Neutrophil (primary cell): ENCODE data around the gene GAREM1.

ENCODE experiments used
- H3K27ac ChIP-seq: fragments of 200-600 bp; sonication (generic); 2 replicates; pipeline ENCODE4 v1.5.1; 2016; ENCODE audit warnings: mild to moderate bottlenecking, moderate library complexity
- H3K27me3 ChIP-seq: fragments of 200-600 bp; sonication (generic); 2 replicates; pipeline ENCODE4 v1.6.0; 2016; ENCODE audit warnings: mild to moderate bottlenecking
- H3K36me3 ChIP-seq: fragments of 200-600 bp; sonication (generic); 2 replicates; pipeline ENCODE4 v1.5.1; 2017
- H3K4me1 ChIP-seq, 2 experiments: fragments of 200-600 bp in 1 of 2; sonication (generic) in 1 of 2; 1 replicate in 1 of 2; 2 replicates in 1 of 2; pipeline versions ENCODE4 v1.5.1 to v1.6.1; 2013 to 2016; ENCODE audit warnings: low read depth in 1 of 2, low read length in 1 of 2, mild to moderate bottlenecking in 1 of 2, moderate library complexity in 1 of 2; ENCODE audit not compliant: control insufficient read depth in 1 of 2, insufficient read depth in 1 of 2
- H3K4me3 ChIP-seq, 2 experiments: fragments of 200-600 bp in 1 of 2; sonication (generic) in 1 of 2; 1 replicate in 1 of 2; 2 replicates in 1 of 2; pipeline ENCODE4 v1.5.1; 2013 to 2016; ENCODE audit warnings: low read depth in 1 of 2, low read length in 1 of 2, mild to moderate bottlenecking in 1 of 2, moderate library complexity in 1 of 2
- H3K9me3 ChIP-seq: fragments of 200-600 bp; sonication (generic); 2 replicates; pipeline ENCODE4 v1.5.1; 2016
- TF ChIP-seq, protein P1 (sequence below): fragments of 200-600 bp; sonication (generic); IDR thresholded peaks from 2 replicates; pipeline ENCODE4 v1.5.1; 2016; ENCODE audit warnings: antibody characterized with exemption

Gene GAREM1

GRCh38 chr18:32337347-32337746, 133.3 kb downstream of the GAREM1 start:
- Histone ChIP-seq H3K27ac (no peak overlapping the region), H3K9me3 (no peaks in the 10 kb centered on the region), H3K4me1 (no peaks in the 10 kb centered on the region), H3K27me3 (peaks cover 6% of the 10 kb centered on the region), H3K4me3 (no peak overlapping the region), H3K36me3 (no peaks in the 10 kb centered on the region)
- TF ChIP-seq, protein P1, sequence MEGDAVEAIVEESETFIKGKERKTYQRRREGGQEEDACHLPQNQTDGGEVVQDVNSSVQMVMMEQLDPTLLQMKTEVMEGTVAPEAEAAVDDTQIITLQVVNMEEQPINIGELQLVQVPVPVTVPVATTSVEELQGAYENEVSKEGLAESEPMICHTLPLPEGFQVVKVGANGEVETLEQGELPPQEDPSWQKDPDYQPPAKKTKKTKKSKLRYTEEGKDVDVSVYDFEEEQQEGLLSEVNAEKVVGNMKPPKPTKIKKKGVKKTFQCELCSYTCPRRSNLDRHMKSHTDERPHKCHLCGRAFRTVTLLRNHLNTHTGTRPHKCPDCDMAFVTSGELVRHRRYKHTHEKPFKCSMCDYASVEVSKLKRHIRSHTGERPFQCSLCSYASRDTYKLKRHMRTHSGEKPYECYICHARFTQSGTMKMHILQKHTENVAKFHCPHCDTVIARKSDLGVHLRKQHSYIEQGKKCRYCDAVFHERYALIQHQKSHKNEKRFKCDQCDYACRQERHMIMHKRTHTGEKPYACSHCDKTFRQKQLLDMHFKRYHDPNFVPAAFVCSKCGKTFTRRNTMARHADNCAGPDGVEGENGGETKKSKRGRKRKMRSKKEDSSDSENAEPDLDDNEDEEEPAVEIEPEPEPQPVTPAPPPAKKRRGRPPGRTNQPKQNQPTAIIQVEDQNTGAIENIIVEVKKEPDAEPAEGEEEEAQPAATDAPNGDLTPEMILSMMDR: no peak

- Histone ChIP-seq H3K4me1 (no peaks in the 10 kb centered on the region), H3K4me3 (no peak overlapping the region), H3K36me3 (no peaks in the 10 kb centered on the region), H3K27ac (no peak overlapping the region), H3K27me3 (peaks cover 6% of the 10 kb centered on the region), H3K9me3 (no peaks in the 10 kb centered on the region)
- TF ChIP-seq, protein P1: no peak
Observed at GRCh38 chr18:32335228-32335627, 135.5 kb downstream of the GAREM1 start.

GRCh38 chr18:32333781-32334180, 136.9 kb downstream of the GAREM1 start:
- TF ChIP-seq, protein P1: no peak
- Histone ChIP-seq H3K4me3 (no peak overlapping the region), H3K27me3 (peaks cover 6% of the 10 kb centered on the region), H3K27ac (no peak overlapping the region), H3K9me3 (no peaks in the 10 kb centered on the region), H3K36me3 (no peaks in the 10 kb centered on the region), H3K4me1 (no peaks in the 10 kb centered on the region)

- H3K36me3 ChIP-seq: no peaks in the 10 kb centered on the region
- H3K9me3 ChIP-seq: no peaks in the 10 kb centered on the region
- no peak overlapping the region for H3K4me3 ChIP-seq
- no peak overlapping the region for H3K27ac ChIP-seq
- TF ChIP-seq, protein P1: no peak
- peaks cover 1% of the 10 kb centered on the region for H3K27me3 ChIP-seq
- no peaks in the 10 kb centered on the region for H3K4me1 ChIP-seq
Observed at GRCh38 chr18:32332708-32333107, 138.0 kb downstream of the GAREM1 start.

- no peaks in the 10 kb centered on the region for H3K36me3 ChIP-seq
- TF ChIP-seq, protein P1: no peak
- no peak overlapping the region for H3K27ac ChIP-seq
- H3K27me3 ChIP-seq: no peaks in the 10 kb centered on the region
- no peaks in the 10 kb centered on the region for H3K4me1 ChIP-seq
- no peaks in the 10 kb centered on the region for H3K9me3 ChIP-seq
- H3K4me3 ChIP-seq: no peak overlapping the region
Observed at GRCh38 chr18:32328974-32329373, 141.7 kb downstream of the GAREM1 start.

- H3K4me1 ChIP-seq: no peaks in the 10 kb centered on the region
- H3K27ac ChIP-seq: no peak overlapping the region
- H3K27me3 ChIP-seq: no peaks in the 10 kb centered on the region
- TF ChIP-seq, protein P1: no peak
- H3K4me3 ChIP-seq: no peak overlapping the region
- H3K36me3 ChIP-seq: no peaks in the 10 kb centered on the region
- H3K9me3 ChIP-seq: no peaks in the 10 kb centered on the region
Observed at GRCh38 chr18:32328379-32328778, 142.3 kb downstream of the GAREM1 start.
